SIG-M5 (cell line): ENCODE measurements around the gene PCMT1.
A peak's percentile ranks its signal among the peaks of the same experiment; 100 is the strongest.
"Not testable (repeated sequence)": the region's sequence is repeated elsewhere in the genome, so short reads cannot be mapped to it uniquely, and the experiment has no call there.

Experiments used
- DNase-seq: peaks from one replicate; lab custom pipeline; 2025; lab: John Stamatoyannopoulos, UW

The PCMT1 gene

GRCh38 chr6:149749594-149750135 is at the start of gene PCMT1:
PCMT1 (plus strand) TSS chr6:149749741; CDS start chr6:149749902, 161 bp downstream.
- no peak for DNase-seq

- no peak for DNase-seq
Measured at GRCh38 chr6:149701714-149702113, 47.8 kb upstream of the PCMT1 start.

GRCh38 chr6:149711711-149712110 is 37.8 kb upstream of the PCMT1 start:
- DNase-seq, result no peak

- no peak for DNase-seq
Measured at GRCh38 chr6:149714442-149714841, 35.1 kb upstream of the PCMT1 start.

- no peak for DNase-seq
Measured at GRCh38 chr6:149716181-149716963, 33.2 kb upstream of the PCMT1 start.

- no peak for DNase-seq
Measured at GRCh38 chr6:149717255-149717587, 32.3 kb upstream of the PCMT1 start.

- DNase-seq, result peak; percentile 13
Measured at GRCh38 chr6:149717588-149718458, 31.7 kb upstream of the PCMT1 start, which contains the start of gene LATS1. LATS1 (minus strand) TSS chr6:149718101; CDS start chr6:149702126, 15,975 bp downstream.

GRCh38 chr6:149719531-149719930 is 30.0 kb upstream of the PCMT1 start:
- no peak for DNase-seq

GRCh38 chr6:149723262-149723661 is 26.3 kb upstream of the PCMT1 start:
- DNase-seq, result no peak

- peak; percentile 6 for DNase-seq
Measured at GRCh38 chr6:149723771-149724417, 25.6 kb upstream of the PCMT1 start.

GRCh38 chr6:149725785-149726184 is 23.8 kb upstream of the PCMT1 start:
- no peak for DNase-seq

- DNase-seq, result no peak
Measured at GRCh38 chr6:149727793-149728498, 21.6 kb upstream of the PCMT1 start.

- no peak for DNase-seq
Measured at GRCh38 chr6:149728499-149729234, 20.9 kb upstream of the PCMT1 start.

GRCh38 chr6:149729824-149730223 is 19.7 kb upstream of the PCMT1 start:
- DNase-seq, result no peak

GRCh38 chr6:149733089-149733720 is 16.3 kb upstream of the PCMT1 start:
- no peak for DNase-seq

GRCh38 chr6:149734915-149735314 is 14.6 kb upstream of the PCMT1 start:
- DNase-seq, result no peak

GRCh38 chr6:149745252-149745651 is 4.3 kb upstream of the PCMT1 start:
- DNase-seq, result not testable (repeated sequence)

GRCh38 chr6:149746147-149746946 is 3.2 kb upstream of the PCMT1 start, which contains the start of gene NUP43:
NUP43 (minus strand) TSS chr6:149746529; CDS start chr6:149746495, 34 bp downstream.
- peak; percentile 49 for DNase-seq

- not testable (repeated sequence) for DNase-seq
Measured at GRCh38 chr6:149749082-149749593, 403 bp upstream of the PCMT1 start.
